ENCODE data around the gene TFEB.

GRCh38 chr6:41758641-41759035 lies 23.2 kb upstream of the TFEB start:
- TF ChIP-seq CTCF (conservative IDR thresholded peaks at IDR 0.05; ENCODE audit: low read depth, low read length) (no peak), EZH2 (IDR thresholded peaks at IDR 0.05; ENCODE audit: borderline replicate concordance, low read depth, low read length, poor library complexity, severe bottlenecking) (no peak)
